ENCODE results near the gene TPCN2.

TPCN2 gene

GRCh38 chr11:69156673-69157155, 108.0 kb downstream of the TPCN2 start:
- DNase-seq (ENCODE audit: extremely low read depth, low read depth): no peak
- no peak overlapping the region for H3K4me3 ChIP-seq (replicated peaks; ENCODE audit: low read depth, low read length)
- TF ChIP-seq CTCF (IDR thresholded peaks at IDR 0.05; ENCODE audit: low read depth, low read length, missing control alignments): no peak

GRCh38 chr11:69157156-69157821, 108.6 kb downstream of the TPCN2 start:
- no peak for DNase-seq (ENCODE audit: extremely low read depth, low read depth)
- no peak overlapping the region for H3K4me3 ChIP-seq (replicated peaks; ENCODE audit: low read depth, low read length)

DNA sequence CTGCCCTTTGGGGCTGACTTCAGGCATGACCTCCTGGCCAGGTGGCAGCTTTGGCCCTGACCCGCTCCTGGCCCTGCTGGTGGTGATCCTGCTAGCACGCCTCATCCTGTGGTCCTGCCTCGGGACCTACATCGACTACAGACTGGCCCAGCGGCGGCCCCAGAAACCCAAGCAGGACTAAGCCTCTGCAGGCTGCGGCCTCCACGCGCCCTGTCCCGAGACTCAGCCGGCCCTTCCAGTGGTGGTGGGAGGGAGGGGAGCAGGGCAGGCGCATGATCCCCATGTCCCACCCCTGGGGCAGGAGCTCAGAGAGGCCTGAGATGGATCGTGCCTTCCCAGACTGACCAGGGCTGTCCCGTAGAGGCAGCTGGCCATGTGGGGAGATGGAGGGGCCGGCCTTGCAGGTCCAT, 109.1 kb downstream of the TPCN2 start:
- TF ChIP-seq CTCF (IDR thresholded peaks at IDR 0.05; ENCODE audit: low read depth, low read length, missing control alignments): no peak
- no peak for DNase-seq (ENCODE audit: extremely low read depth, low read depth)
- no peak overlapping the region for H3K4me3 ChIP-seq (replicated peaks; ENCODE audit: low read depth, low read length)

More at GRCh38 chr11:69157156-69157821, 108.6 kb downstream of the TPCN2 start:
- no peak for TF ChIP-seq CTCF (IDR thresholded peaks at IDR 0.05; ENCODE audit: low read depth, low read length, missing control alignments)

DNA sequence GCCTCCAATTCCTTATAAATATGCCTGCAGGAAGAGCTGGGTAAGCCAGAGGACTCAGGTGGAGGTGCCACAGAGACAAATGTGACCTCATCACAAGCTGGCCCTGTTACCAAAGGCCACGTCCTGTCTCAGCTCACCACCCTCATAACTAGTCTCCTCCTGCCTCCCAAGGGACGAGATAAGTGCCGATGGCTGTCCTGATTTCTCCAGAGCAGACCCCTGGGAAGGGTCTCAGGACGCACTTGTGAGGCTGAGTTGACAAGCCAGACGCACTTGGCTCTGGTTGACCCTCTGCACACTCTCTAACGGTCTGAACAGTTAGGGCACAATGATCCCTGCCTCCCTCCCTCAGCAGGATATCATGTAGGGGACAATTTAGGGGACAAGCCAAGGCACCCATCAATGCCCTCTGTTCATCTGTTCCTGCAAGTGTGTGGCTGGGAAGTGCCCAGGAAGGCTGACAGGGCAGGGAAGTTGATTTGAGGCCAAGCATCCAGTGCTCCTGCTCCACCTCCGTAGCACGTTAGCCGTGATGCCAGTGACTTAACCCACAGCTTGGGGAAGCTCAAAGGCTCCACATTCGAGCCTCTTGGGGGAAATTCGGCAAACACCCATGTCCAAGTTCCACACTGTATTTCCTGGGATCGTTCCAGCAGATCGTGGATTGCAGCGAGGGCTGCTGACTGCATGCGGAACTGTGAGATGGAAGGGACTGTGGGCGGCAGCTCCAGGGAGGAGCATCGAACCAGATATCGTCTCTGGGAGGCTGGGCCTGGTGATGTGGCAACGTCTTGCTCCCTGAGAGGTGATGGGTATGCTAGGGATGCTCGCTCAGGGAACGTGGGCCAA, 109.8 kb downstream of the TPCN2 start:
- H3K4me3 ChIP-seq (replicated peaks; ENCODE audit: low read depth, low read length): no peak overlapping the region
- TF ChIP-seq CTCF (IDR thresholded peaks at IDR 0.05; ENCODE audit: low read depth, low read length, missing control alignments): no peak
- no peak for DNase-seq (ENCODE audit: extremely low read depth, low read depth)

GRCh38 chr11:69159150-69159852, 110.6 kb downstream of the TPCN2 start:
- no peak for TF ChIP-seq CTCF (IDR thresholded peaks at IDR 0.05; ENCODE audit: low read depth, low read length, missing control alignments)
- no peak overlapping the region for H3K4me3 ChIP-seq (replicated peaks; ENCODE audit: low read depth, low read length)
- DNase-seq (ENCODE audit: extremely low read depth, low read depth): no peak

GRCh38 chr11:69160296-69161116, 111.8 kb downstream of the TPCN2 start:
- DNase-seq (ENCODE audit: extremely low read depth, low read depth): no peak
- no peak overlapping the region for H3K4me3 ChIP-seq (replicated peaks; ENCODE audit: low read depth, low read length)
- no peak for TF ChIP-seq CTCF (IDR thresholded peaks at IDR 0.05; ENCODE audit: low read depth, low read length, missing control alignments)
